IMR-90 (cell line): ENCODE measurements around the gene CES3. TPM values are rescaled to one million over a fixed set of nuclear protein-coding genes. Genes with fewer than 3 reads are reported as not detected.

ENCODE experiments used
- ATAC-seq: fragments of 200-7000 bp; cut with Tn5 transposase; 2 replicates; pipeline ENCODE4 v1.9.1; 2020; ENCODE audit warnings: low read depth, mild to moderate bottlenecking, moderate library complexity
- BruUV-seq: library from RNA; stranded (reverse); fragments of 400-500 nt; replicated peaks from 2 replicates; lab custom pipeline; 2021; lab: Mats Ljungman, UMichigan
- CTCF ChIA-PET: fragments of 300-600 bp; formaldehyde crosslinking; extraction: SDS; loops from one replicate; lab custom pipeline; 2021; ENCODE audit warnings: antibody characterized with exemption; lab: Yijun Ruan, JAX
- POLR2A ChIA-PET: fragments of 300-600 bp; sonication (Branson Sonifier 250); formaldehyde crosslinking; loops from one replicate; lab custom pipeline; 2022; ENCODE audit warnings: antibody characterized with exemption; ENCODE audit not compliant: unreplicated experiment; lab: Charles Lee
- DNase-seq: peaks from one replicate; pipeline ENCODE4 v3.0.0; 2013
- H2AFZ ChIP-seq: replicated peaks from 2 replicates; pipeline ENCODE3; 2013; ENCODE audit warnings: low read length, mild to moderate bottlenecking; ENCODE audit not compliant: poor library complexity
- H2AK5ac ChIP-seq: 2 replicates; pipeline ENCODE4 v1.6.1; 2013; ENCODE audit warnings: low read depth, low read length, inconsistent platforms
- H2AK9ac ChIP-seq: replicated peaks from 2 replicates; pipeline ENCODE3; 2013; ENCODE audit warnings: mild to moderate bottlenecking, low read depth, low read length, moderate library complexity; ENCODE audit not compliant: poor library complexity
- H2BK120ac ChIP-seq: 2 replicates; pipeline ENCODE4 v1.6.1; 2013; ENCODE audit warnings: low read depth, low read length, inconsistent platforms
- H2BK15ac ChIP-seq: 3 replicates; pipeline ENCODE4 v1.6.1; 2013; ENCODE audit warnings: low read depth, low read length, inconsistent platforms
- H2BK20ac ChIP-seq: 2 replicates; pipeline ENCODE4 v1.6.1; 2013; ENCODE audit warnings: low read depth, mild to moderate bottlenecking, inconsistent platforms, low read length, moderate library complexity
- H2BK5ac ChIP-seq: 2 replicates; pipeline ENCODE4 v1.6.1; 2013; ENCODE audit warnings: mild to moderate bottlenecking, low read depth, low read length, inconsistent platforms; ENCODE audit not compliant: poor library complexity, severe bottlenecking
- H3K14ac ChIP-seq: replicated peaks from 2 replicates; pipeline ENCODE4 v1.6.1; 2013; ENCODE audit warnings: low read depth, low read length, inconsistent platforms
- H3K18ac ChIP-seq: 2 replicates; pipeline ENCODE4 v1.6.1; 2013; ENCODE audit warnings: low read depth, low read length, control low read depth
- H3K23ac ChIP-seq: 2 replicates; pipeline ENCODE4 v1.6.1; 2013; ENCODE audit warnings: low read depth, low read length, inconsistent platforms
- H3K27ac ChIP-seq: 2 replicates; pipeline ENCODE4 v1.5.1; 2013; ENCODE audit warnings: mild to moderate bottlenecking, control low read depth, low read length; ENCODE audit not compliant: insufficient read depth
- H3K27me3 ChIP-seq: 2 replicates; pipeline ENCODE4 v1.6.1; 2013; ENCODE audit warnings: low read length; ENCODE audit not compliant: control insufficient read depth, insufficient read depth
- H3K36me3 ChIP-seq: 2 replicates; pipeline ENCODE4 v1.6.1; 2013; ENCODE audit warnings: low read length, mixed read lengths; ENCODE audit not compliant: control insufficient read depth, insufficient read depth
- H3K4ac ChIP-seq: 2 replicates; pipeline ENCODE4 v1.6.1; 2013; ENCODE audit warnings: low read depth, low read length, inconsistent platforms
- H3K4me1 ChIP-seq: 2 replicates; pipeline ENCODE4 v1.6.1; 2013; ENCODE audit warnings: low read length, mixed read lengths; ENCODE audit not compliant: control insufficient read depth, insufficient read depth
- H3K4me2 ChIP-seq: 2 replicates; pipeline ENCODE4 v1.6.1; 2013; ENCODE audit warnings: low read depth, mild to moderate bottlenecking, control low read depth, low read length, moderate library complexity
- H3K4me3 ChIP-seq: 2 replicates; pipeline ENCODE4 v1.5.1; 2013; ENCODE audit warnings: low read depth, mild to moderate bottlenecking, control low read depth, low read length, moderate library complexity; ENCODE audit not compliant: insufficient read depth
- H3K56ac ChIP-seq: 2 replicates; pipeline ENCODE4 v1.6.1; 2013; ENCODE audit warnings: low read length, inconsistent platforms; ENCODE audit not compliant: insufficient read depth; ENCODE audit errors: extremely low read depth
- H3K79me1 ChIP-seq, 2 experiments: 2 replicates each; pipeline ENCODE4 v1.6.1; 2013; ENCODE audit warnings: low read length in 2 of 2, inconsistent platforms in 1 of 2, low read depth in 1 of 2
- H3K9ac ChIP-seq: 2 replicates; pipeline ENCODE4 v1.6.1; 2013; ENCODE audit warnings: low read depth, low read length, control low read depth
- H3K9me1 ChIP-seq: 2 replicates; pipeline ENCODE4 v1.6.1; 2013; ENCODE audit warnings: low read length, inconsistent platforms; ENCODE audit not compliant: insufficient read depth
- H3K9me3 ChIP-seq: 2 replicates; pipeline ENCODE4 v1.6.1; 2013; ENCODE audit warnings: low read length; ENCODE audit not compliant: control insufficient read depth, insufficient read depth
- H4K20me1 ChIP-seq: 2 replicates; pipeline ENCODE4 v1.6.1; 2013; ENCODE audit warnings: low read length, inconsistent platforms; ENCODE audit not compliant: insufficient read depth
- H4K5ac ChIP-seq: 2 replicates; pipeline ENCODE4 v1.6.1; 2013; ENCODE audit warnings: mild to moderate bottlenecking, low read depth, low read length, control low read depth
- H4K8ac ChIP-seq, 2 experiments: 2 replicates each; pipeline ENCODE4 v1.6.1; 2013; ENCODE audit warnings: low read depth in 2 of 2, low read length in 2 of 2, control low read depth in 1 of 2, inconsistent platforms in 1 of 2
- H4K91ac ChIP-seq: 2 replicates; pipeline ENCODE4 v1.6.1; 2013; ENCODE audit warnings: low read depth, low read length, inconsistent platforms; ENCODE audit not compliant: insufficient read depth
- CEBPB ChIP-seq: IDR thresholded peaks from 2 replicates; pipeline ENCODE4 v1.6.1; 2012; ENCODE audit warnings: low read depth, low read length, improper control_type of control experiment
- RAD21 ChIP-seq: IDR thresholded peaks from 2 replicates; pipeline ENCODE4 v1.6.1; 2012; ENCODE audit warnings: low read length, improper control_type of control experiment
- RCOR1 ChIP-seq: IDR thresholded peaks from 2 replicates; pipeline ENCODE4 v1.6.1; 2012; ENCODE audit warnings: mild to moderate bottlenecking, low read length, improper control_type of control experiment; ENCODE audit not compliant: insufficient replicate concordance
- SMC3 ChIP-seq: fragments of 150-350 bp; IDR thresholded peaks from 2 replicates; pipeline ENCODE4 v1.6.1; 2016; ENCODE audit warnings: low read depth, mild to moderate bottlenecking, antibody characterized with exemption, low read length, moderate library complexity
- WGBS, 2 experiments: methylation state at CpG; one replicate each; pipeline versions ENCODE4 v1.1.5 to v1.1.7; 2013; ENCODE audit warnings: missing lambda C conversion rate in 2 of 2; ENCODE audit not compliant: insufficient read length in 1 of 2; ENCODE audit errors: extremely low coverage in 2 of 2; 5-methylcytosine and 5-hydroxymethylcytosine counted together
- dilution Hi-C: fragments of 300-500 bp; cut with HindIII; formaldehyde crosslinking; loops from one replicate; pipeline ENCODE4 v1.14.3; 2018; ENCODE audit warnings: low sequenced_read_pairs; ENCODE audit not compliant: unreplicated experiment
- in situ Hi-C: fragments of 300-500 bp; cut with MboI; formaldehyde crosslinking; loops from 3 replicates; pipeline ENCODE4 v1.14.3; 2019; ENCODE audit warnings: low sequenced_read_pairs, inconsistent platforms, mixed read lengths
- intact Hi-C: fragments of 100-400 bp; cut with micrococcal nuclease; formaldehyde crosslinking; loops from 2 replicates; pipeline ENCODE4 v1.10.0; 2022
- polyA plus RNA-seq, 3 experiments: library from polyadenylated mRNA; depleted of rRNA; stranded (reverse); fragments of >200 nt; gene quantifications; 2 replicates each; pipeline ENCODE4 v1.2.3, GENCODE V29; 2012; ENCODE audit warnings: low replicate concordance in 1 of 3
- total RNA-seq: library from RNA; depleted of rRNA; stranded (reverse); fragments of >200 nt; gene quantifications from 2 replicates; pipeline ENCODE4 v1.2.3, GENCODE V29; 2012
- TF ChIP-seq, protein P1 (sequence below): conservative IDR thresholded peaks from 2 replicates; pipeline ENCODE4 v1.5.1; 2012; ENCODE audit warnings: mild to moderate bottlenecking, low read depth, low read length, improper control_type of control experiment
- TF ChIP-seq, protein P2 (sequence below): fragments of 150-350 bp; IDR thresholded peaks from 2 replicates; pipeline ENCODE4 v1.6.1; 2017; ENCODE audit warnings: mild to moderate bottlenecking, antibody characterized with exemption, low read length, low read depth

The CES3 gene
- total and polyA plus RNA-seq, 2 of the 4 experiments (the other 2 are of a cell fraction), result 0.03 TPM; not detected in 1

DNA sequence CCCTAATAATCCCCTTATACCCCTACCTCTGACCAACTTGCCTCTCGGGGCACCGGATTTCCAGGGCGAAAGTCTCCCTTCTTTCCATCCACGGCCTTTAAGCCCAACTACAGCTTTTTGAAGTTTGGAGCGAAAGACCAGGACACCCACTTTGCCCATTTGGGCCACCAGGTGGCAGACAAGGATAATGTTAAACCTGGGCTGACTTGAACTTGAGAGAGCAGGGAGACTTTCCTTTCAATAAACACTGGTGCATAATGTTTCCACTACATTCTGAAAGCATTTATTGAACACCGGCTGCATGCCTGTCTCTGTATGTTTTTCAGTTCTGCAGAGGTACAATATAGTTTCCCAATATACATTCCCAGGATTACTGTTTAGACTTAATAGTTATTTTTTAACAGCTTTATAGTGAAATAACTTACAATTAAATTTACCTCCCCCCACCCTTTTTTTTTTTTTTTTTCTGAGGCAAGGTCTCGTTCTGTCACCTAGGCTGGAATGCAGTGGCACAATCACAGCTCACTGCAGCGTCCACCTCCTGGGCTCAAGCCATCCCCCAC is 6.9 kb upstream of the CES3 start:
- 0% methylated on average over 3 of the region's 8 CpGs; no CpG with 5 or more reads in 1 of the 2 experiments for WGBS, 2 experiments

More for the DNA sequence above, 6.9 kb upstream of the CES3 start:
- Histone ChIP-seq H3K36me3 (no peaks in the 10 kb centered on the region), H3K4ac (no peak overlapping the region), H4K8ac (no peak overlapping the region), H3K18ac (no peak overlapping the region), H2BK120ac (no peak overlapping the region), H3K9me3 (peaks cover 2% of the 10 kb centered on the region; the same call in 1 of the 2 replicates), H3K9me1 (no peaks in the 10 kb centered on the region), H3K4me2 (no peak overlapping the region), H3K4me1 (no peaks in the 10 kb centered on the region; the same call in 1 of the 2 replicates), H3K4me3 (no peak overlapping the region), H2AK9ac (no peak overlapping the region), H3K14ac (no peak overlapping the region), H3K27me3 (peaks cover 12% of the 10 kb centered on the region), H3K27ac (no peak overlapping the region), H4K20me1 (no peaks in the 10 kb centered on the region), H2AFZ (no peak overlapping the region), H4K91ac (no peak overlapping the region), H4K5ac (no peak overlapping the region), H3K9ac (no peak overlapping the region), H3K79me1 (no peaks in the 10 kb centered on the region), H2AK5ac (no peak overlapping the region), H2BK15ac (no peak overlapping the region), H2BK5ac (no peak overlapping the region), H2BK20ac (no peak overlapping the region), H3K23ac (no peak overlapping the region), H3K56ac (no peak overlapping the region)
- dilution Hi-C loops (no loop called here), in situ Hi-C loops (no loop called here), intact Hi-C loops (loop anchor here (1.0 kb wide), 2 partner anchors 201 to 231 kb away; no protein-coding TSS in a partner anchor)
- no peak for TF ChIP-seq CEBPB
- TF ChIP-seq, protein P1, sequence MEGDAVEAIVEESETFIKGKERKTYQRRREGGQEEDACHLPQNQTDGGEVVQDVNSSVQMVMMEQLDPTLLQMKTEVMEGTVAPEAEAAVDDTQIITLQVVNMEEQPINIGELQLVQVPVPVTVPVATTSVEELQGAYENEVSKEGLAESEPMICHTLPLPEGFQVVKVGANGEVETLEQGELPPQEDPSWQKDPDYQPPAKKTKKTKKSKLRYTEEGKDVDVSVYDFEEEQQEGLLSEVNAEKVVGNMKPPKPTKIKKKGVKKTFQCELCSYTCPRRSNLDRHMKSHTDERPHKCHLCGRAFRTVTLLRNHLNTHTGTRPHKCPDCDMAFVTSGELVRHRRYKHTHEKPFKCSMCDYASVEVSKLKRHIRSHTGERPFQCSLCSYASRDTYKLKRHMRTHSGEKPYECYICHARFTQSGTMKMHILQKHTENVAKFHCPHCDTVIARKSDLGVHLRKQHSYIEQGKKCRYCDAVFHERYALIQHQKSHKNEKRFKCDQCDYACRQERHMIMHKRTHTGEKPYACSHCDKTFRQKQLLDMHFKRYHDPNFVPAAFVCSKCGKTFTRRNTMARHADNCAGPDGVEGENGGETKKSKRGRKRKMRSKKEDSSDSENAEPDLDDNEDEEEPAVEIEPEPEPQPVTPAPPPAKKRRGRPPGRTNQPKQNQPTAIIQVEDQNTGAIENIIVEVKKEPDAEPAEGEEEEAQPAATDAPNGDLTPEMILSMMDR, result peak; percentile 84
- TF ChIP-seq RAD21, result peak; percentile 86
- TF ChIP-seq, protein P2, sequence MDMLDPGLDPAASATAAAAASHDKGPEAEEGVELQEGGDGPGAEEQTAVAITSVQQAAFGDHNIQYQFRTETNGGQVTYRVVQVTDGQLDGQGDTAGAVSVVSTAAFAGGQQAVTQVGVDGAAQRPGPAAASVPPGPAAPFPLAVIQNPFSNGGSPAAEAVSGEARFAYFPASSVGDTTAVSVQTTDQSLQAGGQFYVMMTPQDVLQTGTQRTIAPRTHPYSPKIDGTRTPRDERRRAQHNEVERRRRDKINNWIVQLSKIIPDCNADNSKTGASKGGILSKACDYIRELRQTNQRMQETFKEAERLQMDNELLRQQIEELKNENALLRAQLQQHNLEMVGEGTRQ, result no peak
- peak; percentile 87 for TF ChIP-seq SMC3
- TF ChIP-seq RCOR1, result no peak
- CTCF ChIA-PET, result interaction anchor here (0.5 to 1.2 kb wide), 3 partner anchors 201 to 1167 kb away, joined by 3 to 4 read pairs (median 3); no protein-coding TSS in a partner anchor
- peak; percentile 93 for ATAC-seq
- peak; percentile 73 for DNase-seq
- BruUV-seq, result no TSS peak
- POLR2A ChIA-PET, result no interaction called here
